Germinal center (tissue), 1 donor: ENCODE results near the gene FSTL5.

ENCODE experiments used
- DNase-seq: peaks from one replicate; pipeline ENCODE4 v3.0.0; 2012; ENCODE audit warnings: mixed read lengths, low spot score

The FSTL5 gene

DNA sequence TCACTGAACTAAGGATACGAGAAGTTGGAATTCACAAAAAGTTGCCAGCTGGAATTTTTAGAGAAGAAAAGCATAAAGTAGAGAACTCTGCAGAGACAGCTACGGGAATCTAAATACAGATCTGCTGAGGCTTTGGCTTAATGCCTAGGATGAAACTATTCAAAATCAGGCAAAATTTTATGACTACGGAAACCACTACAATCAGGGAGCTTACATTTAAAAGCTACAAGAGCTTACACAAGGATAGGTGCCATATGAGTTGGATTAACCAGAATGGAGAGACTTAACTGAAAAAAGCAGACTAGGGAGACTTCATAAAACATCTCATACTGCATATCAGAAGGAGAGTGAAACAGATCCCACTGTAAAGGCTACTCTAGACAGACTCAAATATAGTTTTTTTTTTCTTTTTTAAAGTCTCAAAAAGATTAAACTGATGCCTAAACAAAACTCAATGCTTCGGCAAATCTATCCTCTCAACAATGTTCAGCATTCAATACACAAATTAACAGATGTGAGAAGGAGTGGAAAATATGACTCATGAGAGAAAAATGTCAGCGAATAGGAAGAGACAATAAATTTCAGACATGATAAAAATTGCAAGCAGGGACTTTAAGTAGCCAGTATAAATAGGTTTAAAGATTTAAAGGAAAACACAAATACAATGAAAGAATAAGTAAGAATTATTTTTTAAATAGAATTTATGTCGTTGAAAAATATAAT is 586.1 kb downstream of the FSTL5 start:
- DNase-seq, result no peak

DNA sequence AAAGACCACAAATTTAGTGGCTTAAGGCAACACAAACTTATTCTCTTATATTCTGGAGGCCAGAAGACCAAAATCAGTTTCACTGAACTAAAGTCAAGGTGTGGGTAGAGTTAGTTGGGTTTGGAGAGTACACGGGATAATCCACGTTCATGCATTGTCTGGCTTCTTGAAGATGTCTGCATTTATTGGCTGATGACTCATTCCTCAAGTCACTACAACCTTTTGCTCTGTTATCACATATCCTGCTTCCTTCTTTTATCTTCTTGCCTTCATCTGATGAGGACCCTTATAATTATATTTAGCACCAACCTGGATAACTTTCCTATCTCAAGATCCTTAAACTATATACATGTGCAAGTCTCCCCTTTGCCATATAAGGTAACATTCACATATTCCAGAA is 590.0 kb downstream of the FSTL5 start:
- DNase-seq, result no peak

DNA sequence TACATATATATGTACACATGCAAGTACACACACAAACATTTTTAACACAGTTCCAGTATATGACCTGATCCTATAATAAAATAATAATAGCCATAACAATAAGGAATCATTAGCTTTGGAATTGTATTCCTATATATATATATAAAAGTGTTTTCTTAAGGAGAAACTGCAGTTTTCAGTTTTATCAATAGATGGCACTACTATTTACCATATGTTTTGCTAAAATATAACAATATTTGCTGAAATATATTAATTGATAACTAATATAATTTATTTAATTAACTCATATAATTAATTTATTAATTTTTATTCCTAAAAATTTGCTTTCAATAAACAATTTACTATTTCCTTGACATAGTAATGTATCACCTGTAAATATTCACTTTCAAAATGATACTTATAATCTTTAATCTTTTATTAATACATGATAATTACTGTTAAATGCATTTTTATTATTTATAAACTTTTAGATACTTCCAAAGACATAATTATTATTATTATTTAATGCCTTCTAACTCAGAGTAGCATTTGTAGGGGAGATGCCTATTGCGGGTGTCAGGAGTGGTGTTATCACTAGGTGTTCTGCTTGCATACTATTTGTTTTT is 599.5 kb downstream of the FSTL5 start:
- no peak for DNase-seq

DNA sequence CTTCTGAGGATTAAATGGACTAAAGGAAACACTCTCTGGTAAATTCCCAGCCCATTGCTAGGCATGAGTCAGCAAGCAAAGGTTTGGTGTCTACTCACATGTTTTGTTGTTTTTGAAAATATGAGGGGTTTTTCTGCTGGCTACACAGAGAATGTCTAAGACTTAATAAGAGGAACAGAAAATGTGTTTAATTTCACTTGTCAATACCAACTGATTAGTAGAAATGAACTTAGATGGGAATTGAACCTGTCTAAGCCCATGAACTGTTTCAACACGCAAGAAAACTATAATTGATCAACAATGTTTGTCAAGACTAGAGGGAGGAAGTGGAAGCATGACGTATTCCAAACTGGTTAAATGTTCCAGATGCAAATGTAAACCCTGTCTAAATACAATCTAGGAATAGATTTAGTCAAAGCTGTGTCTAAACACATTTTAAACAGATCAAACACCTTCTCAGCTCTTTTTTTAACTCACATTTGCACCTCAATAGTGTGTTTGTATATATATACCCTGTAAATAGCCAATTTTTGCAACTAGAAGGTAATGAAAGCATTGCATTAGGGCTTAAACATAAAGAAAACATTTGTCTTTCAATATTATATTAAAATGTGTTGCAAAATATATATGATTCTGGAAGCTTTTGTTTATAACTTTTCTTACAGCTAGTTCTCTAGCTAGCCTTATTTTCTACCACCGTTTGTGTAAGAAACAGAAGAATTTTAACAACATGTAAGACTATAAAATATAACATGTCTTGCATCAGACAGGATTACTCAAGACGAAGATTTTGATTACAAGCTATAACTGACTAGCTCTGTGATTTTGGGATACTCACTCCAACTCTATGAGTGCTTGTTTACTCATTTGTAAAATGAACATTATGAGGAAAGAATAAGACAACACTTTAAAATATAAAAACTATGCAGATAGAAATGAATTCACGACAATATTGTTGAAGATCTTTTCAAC is 607.8 kb downstream of the FSTL5 start:
- no peak for DNase-seq

DNA sequence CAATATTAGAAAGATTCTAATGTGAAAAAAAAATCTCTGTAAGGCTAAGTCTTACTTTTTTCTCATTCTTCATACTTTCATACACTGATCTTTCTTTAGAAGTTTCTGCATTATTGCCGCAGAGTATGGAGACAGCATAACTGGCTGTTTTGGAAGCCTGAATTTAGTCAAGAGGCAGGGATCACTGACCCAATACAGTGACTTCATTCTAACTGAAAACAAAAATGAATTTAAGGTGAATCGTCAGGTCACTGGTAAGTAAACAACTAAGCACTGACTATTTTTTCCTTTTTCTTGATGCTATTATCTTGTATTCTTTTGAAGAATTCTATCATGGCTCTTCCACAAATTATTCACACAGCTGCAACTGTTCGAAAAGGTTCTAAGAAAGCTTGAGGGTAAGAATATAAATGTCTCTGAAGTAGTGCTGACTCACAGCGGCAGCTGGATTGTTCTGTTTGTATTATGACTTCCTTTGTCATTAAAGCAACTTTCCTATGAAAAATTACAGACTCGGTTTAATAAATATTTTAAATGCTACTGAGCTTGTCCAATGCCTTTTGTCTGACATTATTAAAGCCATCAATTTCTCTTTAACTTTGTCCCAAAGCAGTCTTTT is 609.3 kb downstream of the FSTL5 start:
- no peak for DNase-seq

DNA sequence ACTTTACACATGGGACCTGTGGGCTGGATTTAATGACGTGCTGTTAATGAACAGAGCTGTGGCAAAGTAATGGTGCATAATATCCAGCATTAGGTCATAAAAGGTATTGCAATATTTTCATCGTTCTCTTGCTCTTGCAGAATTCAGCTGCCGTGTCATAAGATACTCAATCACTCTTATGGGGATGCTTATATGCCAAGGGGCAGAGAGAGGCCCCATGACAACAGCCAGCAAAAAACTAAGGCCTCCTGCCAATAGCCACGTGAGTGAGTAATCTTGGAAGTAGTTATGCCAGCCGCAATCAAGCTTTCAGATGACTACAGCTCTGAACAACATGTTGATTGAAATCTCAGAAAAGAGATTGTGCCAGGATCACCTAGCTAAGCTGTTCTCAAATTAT is 616.9 kb downstream of the FSTL5 start:
- no peak for DNase-seq

DNA sequence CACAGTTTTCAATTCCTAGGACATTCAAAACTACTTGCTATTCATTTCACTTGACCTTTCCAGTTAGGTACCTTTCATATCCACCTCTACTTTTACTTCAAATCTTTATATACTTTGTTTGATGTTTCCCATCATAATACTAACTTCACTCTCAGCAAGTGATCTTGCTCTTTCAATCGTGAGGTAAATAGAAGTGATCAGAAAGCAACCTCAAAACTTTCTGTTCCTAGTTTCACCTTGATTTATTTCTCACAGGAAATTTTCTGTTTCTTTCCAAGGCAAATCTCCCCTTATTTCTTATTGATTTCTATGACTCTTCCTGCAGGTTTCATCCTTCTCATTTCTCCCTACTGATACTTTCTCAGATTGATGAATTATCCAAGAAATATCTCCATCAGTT is 623.5 kb downstream of the FSTL5 start:
- DNase-seq, result no peak

DNA sequence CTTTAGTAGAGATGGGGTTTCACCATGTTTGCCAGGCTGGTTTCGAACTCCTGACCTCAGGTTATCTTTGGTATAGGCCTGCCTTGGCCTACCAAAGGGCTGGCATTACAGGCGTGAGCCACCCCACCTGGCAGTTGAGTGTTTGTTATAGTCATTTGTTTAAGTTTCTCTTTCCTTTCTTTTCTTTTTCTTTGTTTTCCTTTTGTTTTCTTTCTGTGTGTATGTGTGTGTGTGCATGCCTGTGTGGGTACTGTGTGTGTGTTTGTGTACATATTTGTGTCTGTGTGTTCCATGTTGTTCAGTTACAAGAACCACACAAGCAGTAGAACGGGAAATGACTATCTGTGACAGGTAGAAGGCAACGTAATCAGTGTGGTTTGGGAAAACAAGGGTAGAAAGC is 624.9 kb downstream of the FSTL5 start:
- no peak for DNase-seq

DNA sequence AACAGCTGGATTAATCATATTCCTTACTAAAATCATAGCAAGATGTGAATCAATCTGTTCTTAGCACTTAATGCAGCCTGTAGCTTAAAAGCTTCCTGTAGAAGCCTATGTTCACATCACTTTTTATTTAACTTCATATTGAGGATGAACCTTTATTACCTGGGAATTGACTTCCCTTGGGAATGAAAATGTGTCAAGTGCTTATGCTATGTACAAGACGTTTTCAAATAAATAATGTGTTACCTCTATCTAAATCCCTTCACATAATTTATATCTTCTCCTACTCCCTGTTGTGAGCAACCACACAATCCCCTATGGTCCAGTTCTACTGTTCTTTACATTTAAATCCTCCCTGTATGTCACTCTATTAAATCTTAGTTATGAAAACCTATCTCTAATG is 633.1 kb downstream of the FSTL5 start:
- DNase-seq, result no peak

DNA sequence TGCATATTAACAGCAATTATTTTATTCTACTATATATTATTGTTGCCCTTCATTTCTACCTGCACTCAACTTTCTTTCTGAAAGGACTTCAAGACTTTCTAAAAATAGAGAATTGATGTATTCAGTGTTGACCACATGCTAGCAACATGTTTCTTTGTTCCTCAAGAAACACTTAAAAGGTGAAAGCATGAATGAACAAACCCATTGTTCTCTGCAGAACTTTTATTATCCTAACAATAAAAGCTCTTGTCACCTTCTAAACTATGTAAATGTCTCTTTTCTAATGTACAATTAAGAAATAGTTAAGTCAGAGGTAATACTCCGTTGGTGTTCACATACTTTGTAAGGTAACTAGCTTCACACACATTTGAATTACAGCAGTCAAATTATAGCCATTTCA is 638.7 kb downstream of the FSTL5 start:
- DNase-seq, result no peak

DNA sequence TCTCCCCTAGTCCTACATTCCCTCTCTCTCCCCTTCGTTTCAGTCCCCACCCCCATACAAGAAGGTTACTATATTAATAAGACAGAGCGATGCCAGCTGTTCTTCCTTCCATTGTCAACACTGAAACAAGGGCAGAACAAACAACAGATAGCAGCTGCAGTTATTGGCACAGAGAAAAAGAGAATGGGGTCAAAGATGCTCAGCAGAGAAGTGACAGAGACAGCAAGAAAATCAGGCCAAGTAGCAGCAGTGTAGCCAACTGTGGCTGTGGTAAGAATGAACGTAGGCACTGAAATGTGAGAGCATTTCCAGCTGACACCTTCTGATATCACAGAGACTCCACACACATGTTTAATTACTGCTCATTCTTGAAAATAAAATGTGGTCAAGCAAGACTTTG is 641.8 kb downstream of the FSTL5 start:
- no peak for DNase-seq

DNA sequence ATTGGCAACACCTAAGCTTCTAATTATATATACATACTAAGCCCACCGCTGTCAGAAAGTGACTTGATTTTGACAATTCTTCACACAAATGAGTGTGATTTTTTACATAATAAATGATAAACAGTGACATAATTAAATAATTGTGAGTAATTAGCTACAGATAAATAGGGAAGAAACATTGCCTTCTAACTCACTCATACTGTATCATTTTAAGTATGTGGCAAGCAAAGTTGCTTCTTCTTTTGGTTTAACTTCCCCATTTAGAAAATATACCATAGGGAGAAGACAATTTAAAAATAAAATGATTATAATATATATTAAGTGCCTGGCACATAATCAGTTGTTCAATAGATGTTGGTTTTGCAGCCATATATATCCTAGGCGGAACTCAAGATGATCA is 644.2 kb downstream of the FSTL5 start:
- DNase-seq, result no peak

DNA sequence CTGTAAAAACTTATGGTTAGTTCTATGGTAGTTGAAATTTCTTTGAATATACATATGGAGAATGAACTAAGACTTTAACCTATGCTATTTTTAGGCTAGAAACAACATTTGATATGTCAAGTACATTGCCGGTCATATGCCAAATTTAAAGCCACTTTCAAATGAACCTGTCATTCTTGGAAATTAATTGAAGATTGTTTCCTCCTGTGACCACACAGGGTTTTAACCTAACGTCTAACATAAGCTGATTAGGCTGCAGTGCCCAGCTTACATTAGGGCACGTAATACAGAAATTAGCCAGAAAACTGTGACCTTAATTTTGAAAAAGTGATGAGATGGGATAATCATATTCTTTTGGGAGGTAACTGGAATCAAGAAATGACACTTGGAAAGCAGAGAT is 645.9 kb downstream of the FSTL5 start:
- DNase-seq, result no peak

DNA sequence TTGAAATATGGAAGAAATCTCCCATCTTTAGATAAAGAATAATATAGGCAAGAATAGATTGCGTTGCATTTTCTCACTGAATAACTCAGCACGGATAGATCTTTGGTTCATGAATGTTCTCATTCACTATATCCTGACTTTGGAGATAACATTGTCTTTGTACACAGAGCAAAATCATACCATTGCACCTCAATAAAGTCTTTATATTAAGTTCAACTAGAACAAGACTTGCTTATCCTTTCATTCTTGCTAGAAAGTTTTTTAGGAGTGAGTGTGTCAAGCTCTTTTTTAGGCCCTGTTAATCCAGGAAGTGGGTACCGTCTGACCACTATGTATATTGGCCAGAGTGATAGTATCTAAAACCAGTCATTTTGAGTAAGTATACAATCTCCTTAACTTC is 658.7 kb downstream of the FSTL5 start:
- DNase-seq, result no peak

DNA sequence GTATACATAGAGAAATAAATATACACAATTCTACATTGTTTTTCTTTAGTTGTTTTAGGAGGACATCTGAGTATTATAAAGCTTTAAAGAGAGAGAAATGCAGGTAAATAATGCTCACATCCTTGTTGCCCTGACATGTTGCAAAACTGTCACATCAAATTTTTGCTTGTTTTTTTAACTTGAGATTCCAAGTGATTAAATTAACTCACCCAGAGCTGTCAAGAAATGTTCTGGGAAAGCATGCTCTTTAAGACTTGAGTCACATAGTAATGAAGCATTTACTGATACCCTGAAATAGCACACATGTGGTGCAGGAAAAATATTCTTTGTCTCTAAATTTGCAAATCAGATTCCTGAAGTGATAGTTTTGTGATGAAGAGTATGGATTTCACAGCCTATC is 665.6 kb downstream of the FSTL5 start:
- no peak for DNase-seq

DNA sequence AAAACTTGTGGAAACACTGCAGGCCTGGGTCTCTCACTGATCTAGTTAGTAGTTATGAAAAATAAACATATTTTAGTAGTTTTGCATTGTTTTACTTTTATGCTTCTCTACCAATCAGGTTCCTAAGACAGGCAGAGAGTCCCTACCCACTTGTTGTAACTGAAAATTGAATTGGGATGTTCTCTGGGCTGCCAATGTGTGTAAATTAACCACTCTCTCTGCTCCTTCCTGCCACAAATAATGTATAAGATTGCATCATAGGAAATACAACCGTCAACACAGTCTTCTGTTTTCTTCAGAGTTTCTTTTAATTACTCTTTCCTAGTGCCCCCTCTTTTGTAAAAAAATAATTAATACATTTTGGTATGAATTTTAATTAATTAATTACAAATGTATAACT is 677.3 kb downstream of the FSTL5 start:
- DNase-seq, result no peak

DNA sequence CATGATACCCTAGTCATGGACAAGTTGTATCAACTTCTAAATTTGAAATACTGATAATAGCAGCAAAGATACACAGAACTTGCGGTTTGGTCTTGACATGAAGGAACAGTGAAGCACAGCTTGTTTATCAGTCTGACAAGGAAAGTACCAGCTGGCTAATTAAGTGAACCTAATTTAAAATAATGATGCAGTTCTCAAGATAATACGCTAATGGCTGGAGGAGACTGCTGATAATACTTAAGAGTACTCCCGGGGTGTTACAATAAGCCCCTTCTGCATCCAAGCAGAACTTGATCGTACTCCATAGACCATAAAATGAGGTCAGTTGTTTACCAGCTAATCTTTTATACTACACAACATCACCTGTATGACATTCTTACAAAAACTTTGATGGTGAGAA is 697.5 kb downstream of the FSTL5 start:
- DNase-seq, result no peak

DNA sequence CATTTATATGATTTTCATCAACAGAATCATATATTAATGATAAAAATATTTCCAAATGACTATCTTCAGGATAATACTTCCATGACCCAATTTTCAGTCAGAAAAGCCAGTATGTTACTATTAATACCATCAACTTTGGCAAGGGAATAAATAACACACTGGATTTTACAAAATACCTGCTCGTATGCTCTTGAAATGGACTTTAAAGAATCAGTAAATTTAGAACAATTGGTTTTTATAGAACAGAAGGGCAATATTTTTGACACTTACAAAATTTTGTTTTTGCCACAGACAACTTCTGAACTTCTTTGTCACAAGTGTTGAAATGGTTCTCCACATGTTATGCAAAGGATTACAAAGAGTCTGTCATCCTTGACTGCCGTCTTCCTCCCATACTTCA is 700.4 kb downstream of the FSTL5 start:
- DNase-seq, result no peak

DNA sequence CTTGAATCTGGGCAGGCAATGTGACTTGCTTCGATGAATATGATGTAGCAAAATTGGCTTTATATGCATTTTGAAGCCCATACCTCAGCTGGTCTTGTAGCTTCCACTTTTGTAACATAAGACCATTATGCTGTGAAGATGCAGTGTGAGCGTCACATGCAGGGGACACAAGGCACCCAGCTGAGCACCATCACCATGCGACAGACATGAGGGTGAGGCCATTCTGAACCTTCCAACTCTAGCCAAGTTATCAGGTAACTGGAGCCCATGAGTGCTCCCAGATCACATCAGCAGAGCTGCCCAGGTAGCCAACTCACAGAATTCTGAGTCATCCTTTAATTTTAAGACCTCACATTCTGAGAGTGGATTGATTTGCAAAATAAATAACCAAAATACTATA is 705.9 kb downstream of the FSTL5 start:
- DNase-seq, result no peak

DNA sequence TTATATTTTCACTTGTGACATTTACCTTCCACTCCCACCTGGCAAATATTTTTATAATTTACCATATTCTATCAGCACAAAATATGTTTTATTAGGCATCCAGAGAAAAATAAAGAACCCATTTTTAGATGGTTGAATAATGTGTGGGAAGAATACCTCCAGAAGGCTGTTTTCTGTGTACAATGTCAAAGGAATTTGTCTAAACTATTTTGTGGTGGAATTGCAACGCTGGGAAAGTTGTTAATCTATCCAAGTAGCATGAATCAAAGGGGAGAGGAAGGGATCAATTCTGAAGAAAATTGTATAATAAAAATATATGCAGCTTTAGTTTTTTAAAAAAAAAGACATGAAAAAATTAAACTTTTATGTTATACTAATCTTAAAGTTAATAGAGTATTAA is 706.5 kb downstream of the FSTL5 start:
- DNase-seq, result no peak

DNA sequence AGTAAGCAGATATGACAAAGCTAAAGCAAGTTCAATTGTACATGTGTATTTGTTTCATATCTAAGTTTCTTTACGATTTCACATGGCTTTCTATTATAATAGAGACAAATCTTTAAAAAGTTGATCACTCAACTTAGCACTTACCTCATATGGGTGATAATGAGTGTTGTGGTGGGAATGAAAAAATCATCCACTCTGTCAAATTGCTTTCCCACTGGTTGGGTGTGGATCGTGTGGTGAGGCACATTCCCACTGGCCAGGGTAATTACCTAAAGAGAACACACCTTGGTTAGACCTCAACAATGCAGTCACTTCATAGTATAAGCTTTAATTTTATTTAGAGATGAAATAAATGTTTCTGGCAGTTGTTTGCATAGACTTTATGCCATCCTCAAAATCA is 708.9 kb downstream of the FSTL5 start:
- no peak for DNase-seq

DNA sequence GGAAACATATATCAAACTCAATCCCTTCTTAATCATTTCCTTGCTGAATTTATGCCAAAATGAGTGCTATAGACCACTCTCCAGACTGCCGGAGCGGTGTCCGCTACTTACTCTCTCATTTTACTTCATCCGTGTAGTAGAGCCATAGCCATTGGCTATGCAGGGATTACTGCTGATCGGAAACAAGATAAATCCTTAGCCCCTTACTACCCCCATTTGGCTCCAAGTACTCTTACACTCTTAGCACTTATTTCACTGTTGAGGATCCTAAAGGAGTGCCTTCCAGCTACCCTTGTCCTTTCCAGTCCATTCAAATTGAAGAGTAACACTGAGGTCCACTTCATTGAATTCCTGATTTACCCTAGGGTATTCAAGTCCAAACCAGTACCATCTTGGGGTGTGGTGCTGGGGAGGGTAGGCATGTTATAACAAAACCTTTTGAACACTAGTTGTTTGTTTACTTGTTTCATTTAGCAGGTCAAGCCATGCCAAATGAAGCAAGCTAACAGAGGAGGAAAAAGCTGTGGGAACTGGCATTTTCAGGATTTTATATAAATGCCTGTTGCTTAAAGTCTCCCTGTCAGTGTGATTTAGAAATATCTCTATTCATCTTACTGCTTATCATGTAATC is 715.1 kb downstream of the FSTL5 start:
- no peak for DNase-seq
